Measurements from ENCODE around the gene PXDN.

The PXDN gene

DNA sequence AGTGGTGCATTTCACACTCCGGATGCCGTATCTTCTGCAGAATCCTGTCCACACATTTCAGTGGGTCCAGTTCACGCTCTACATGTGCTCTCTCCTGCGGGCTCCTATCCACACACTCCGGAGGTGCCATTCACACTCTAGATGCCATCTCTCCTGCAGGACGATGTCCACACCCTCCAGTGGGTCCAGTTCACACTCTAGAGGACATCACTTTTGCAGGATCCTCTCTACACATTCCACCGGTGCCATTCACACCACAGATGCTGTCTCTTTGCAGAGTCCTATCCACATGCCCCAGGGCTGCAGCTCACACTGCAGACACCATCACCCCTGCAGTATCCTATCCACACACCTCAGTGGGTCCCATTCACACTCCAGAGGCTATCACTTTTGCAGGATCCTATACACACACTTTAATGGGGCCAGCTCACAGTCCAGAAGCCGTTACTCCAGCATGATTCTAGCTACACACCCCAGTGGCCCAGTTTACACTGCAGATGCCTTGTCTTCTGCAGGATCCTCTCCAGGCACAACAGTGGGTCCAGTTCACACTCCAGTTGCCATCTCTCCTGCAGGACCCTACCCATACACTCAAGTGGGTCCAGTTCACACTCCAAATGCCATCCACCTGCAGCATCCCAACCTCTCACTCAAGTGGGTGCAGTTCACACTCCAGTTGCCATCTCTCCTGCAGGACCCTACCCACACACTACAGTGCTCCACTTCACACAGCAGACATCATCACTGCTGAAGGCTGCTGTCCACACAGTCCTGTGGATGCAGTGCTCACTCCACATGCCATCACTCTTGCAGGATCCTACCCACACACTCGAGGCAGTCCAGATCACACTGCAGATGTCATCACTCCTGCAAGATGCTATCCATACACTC is 2.1 kb upstream of the PXDN start:
- Histone ChIP-seq H3K4me3 (IDR thresholded peaks at IDR 0.05; ENCODE audit: insufficient read depth, low read depth, low read length) (no peak overlapping the region), H3K9ac (no peak overlapping the region)

GRCh38 chr2:1745171-1746023 is 1.1 kb upstream of the PXDN start:
- Histone ChIP-seq H3K36me3 (ENCODE audit: insufficient read depth) (no peaks in the 10 kb centered on the region), H3K27ac (no peak overlapping the region), H3K4me2 (no peak overlapping the region), H3K4me3 (IDR thresholded peaks at IDR 0.05; ENCODE audit: insufficient read depth, low read depth, low read length) (no peak overlapping the region), H3K79me2 (ENCODE audit: insufficient read depth, low read depth) (no peaks in the 10 kb centered on the region), H2AFZ (ENCODE audit: low read depth) (no peak overlapping the region), H4K20me1 (ENCODE audit: insufficient read depth) (no peaks in the 10 kb centered on the region), H3K9ac (no peak overlapping the region), H3K27me3 (ENCODE audit: insufficient read depth, low read depth) (no peaks in the 10 kb centered on the region), H3K4me1 (ENCODE audit: low read depth, poor library complexity, severe bottlenecking) (no peaks in the 10 kb centered on the region)
- TF ChIP-seq, protein P1, sequence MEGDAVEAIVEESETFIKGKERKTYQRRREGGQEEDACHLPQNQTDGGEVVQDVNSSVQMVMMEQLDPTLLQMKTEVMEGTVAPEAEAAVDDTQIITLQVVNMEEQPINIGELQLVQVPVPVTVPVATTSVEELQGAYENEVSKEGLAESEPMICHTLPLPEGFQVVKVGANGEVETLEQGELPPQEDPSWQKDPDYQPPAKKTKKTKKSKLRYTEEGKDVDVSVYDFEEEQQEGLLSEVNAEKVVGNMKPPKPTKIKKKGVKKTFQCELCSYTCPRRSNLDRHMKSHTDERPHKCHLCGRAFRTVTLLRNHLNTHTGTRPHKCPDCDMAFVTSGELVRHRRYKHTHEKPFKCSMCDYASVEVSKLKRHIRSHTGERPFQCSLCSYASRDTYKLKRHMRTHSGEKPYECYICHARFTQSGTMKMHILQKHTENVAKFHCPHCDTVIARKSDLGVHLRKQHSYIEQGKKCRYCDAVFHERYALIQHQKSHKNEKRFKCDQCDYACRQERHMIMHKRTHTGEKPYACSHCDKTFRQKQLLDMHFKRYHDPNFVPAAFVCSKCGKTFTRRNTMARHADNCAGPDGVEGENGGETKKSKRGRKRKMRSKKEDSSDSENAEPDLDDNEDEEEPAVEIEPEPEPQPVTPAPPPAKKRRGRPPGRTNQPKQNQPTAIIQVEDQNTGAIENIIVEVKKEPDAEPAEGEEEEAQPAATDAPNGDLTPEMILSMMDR (conservative IDR thresholded peaks at IDR 0.05; ENCODE audit: low read depth, low read length), result no peak

More for the DNA sequence above, 2.1 kb upstream of the PXDN start:
- H3K27ac ChIP-seq, result no peak overlapping the region
- TF ChIP-seq, protein P1 (conservative IDR thresholded peaks at IDR 0.05; ENCODE audit: low read depth, low read length), result no peak
- no peaks in the 10 kb centered on the region for H3K27me3 ChIP-seq (ENCODE audit: insufficient read depth, low read depth)
- H3K4me2 ChIP-seq, result no peak overlapping the region
- no peaks in the 10 kb centered on the region for H3K4me1 ChIP-seq (ENCODE audit: low read depth, poor library complexity, severe bottlenecking)
- no peaks in the 10 kb centered on the region for H3K79me2 ChIP-seq (ENCODE audit: insufficient read depth, low read depth)
- no peaks in the 10 kb centered on the region for H4K20me1 ChIP-seq (ENCODE audit: insufficient read depth)
- H2AFZ ChIP-seq (ENCODE audit: low read depth), result no peak overlapping the region
- H3K36me3 ChIP-seq (ENCODE audit: insufficient read depth), result no peaks in the 10 kb centered on the region

GRCh38 chr2:1744151-1744445 is 217 bp downstream of the PXDN start:
- Histone ChIP-seq H3K27me3 (ENCODE audit: insufficient read depth, low read depth) (no peaks in the 10 kb centered on the region), H4K20me1 (ENCODE audit: insufficient read depth) (no peaks in the 10 kb centered on the region), H3K27ac (no peak overlapping the region), H3K4me3 (IDR thresholded peaks at IDR 0.05; ENCODE audit: insufficient read depth, low read depth, low read length) (no peak overlapping the region), H3K9ac (no peak overlapping the region), H3K4me1 (ENCODE audit: low read depth, poor library complexity, severe bottlenecking) (no peaks in the 10 kb centered on the region), H2AFZ (ENCODE audit: low read depth) (no peak overlapping the region), H3K4me2 (no peak overlapping the region), H3K36me3 (ENCODE audit: insufficient read depth) (no peaks in the 10 kb centered on the region), H3K79me2 (ENCODE audit: insufficient read depth, low read depth) (no peaks in the 10 kb centered on the region)
- TF ChIP-seq, protein P1 (conservative IDR thresholded peaks at IDR 0.05; ENCODE audit: low read depth, low read length), result no peak

- H3K4me3 ChIP-seq (IDR thresholded peaks at IDR 0.05; ENCODE audit: insufficient read depth, low read depth, low read length), result no peak overlapping the region
- H3K9ac ChIP-seq, result no peak overlapping the region
- no peaks in the 10 kb centered on the region for H3K36me3 ChIP-seq (ENCODE audit: insufficient read depth)
- H3K27me3 ChIP-seq (ENCODE audit: insufficient read depth, low read depth), result no peaks in the 10 kb centered on the region
- TF ChIP-seq, protein P1 (conservative IDR thresholded peaks at IDR 0.05; ENCODE audit: low read depth, low read length), result no peak
- H3K4me2 ChIP-seq, result no peak overlapping the region
- H3K4me1 ChIP-seq (ENCODE audit: low read depth, poor library complexity, severe bottlenecking), result no peaks in the 10 kb centered on the region
- H2AFZ ChIP-seq (ENCODE audit: low read depth), result no peak overlapping the region
- no peaks in the 10 kb centered on the region for H3K79me2 ChIP-seq (ENCODE audit: insufficient read depth, low read depth)
- H4K20me1 ChIP-seq (ENCODE audit: insufficient read depth), result no peaks in the 10 kb centered on the region
- no peak overlapping the region for H3K27ac ChIP-seq
These were observed 742 bp downstream of the PXDN start for GRCh38 chr2:1743396-1744150.
